Liver (tissue), 9 donors: Measurements from ENCODE around the gene STARD9. TPM values are rescaled to one million over a fixed set of nuclear protein-coding genes. Genes with fewer than 3 reads are reported as not detected.

Experiments used
- DNase-seq: peaks from one replicate; pipeline ENCODE4 v3.0.0-alpha.2; 2017; ENCODE audit warnings: low spot score
- H3K27ac ChIP-seq, 2 donors: one replicate each; pipeline ENCODE4 v1.7.0; 2013; ENCODE audit warnings: inconsistent platforms in 2 of 2, low read length in 2 of 2, control low read depth in 1 of 2, low read depth in 1 of 2, mild to moderate bottlenecking in 1 of 2
- H3K27me3 ChIP-seq, 4 donors: one replicate each; pipeline versions ENCODE4 v1.6.1 to v1.7.0; 2013; ENCODE audit warnings: low read length in 3 of 4, inconsistent platforms in 1 of 4, mild to moderate bottlenecking in 1 of 4, moderate library complexity in 1 of 4; ENCODE audit not compliant: control insufficient read depth in 4 of 4, insufficient read depth in 4 of 4
- H3K36me3 ChIP-seq, 4 donors: one replicate each; pipeline versions ENCODE4 v1.6.1 to v1.7.0; 2013; ENCODE audit warnings: low read length in 3 of 4, mild to moderate bottlenecking in 3 of 4, low read depth in 1 of 4, moderate library complexity in 1 of 4; ENCODE audit not compliant: control insufficient read depth in 4 of 4, insufficient read depth in 3 of 4
- H3K4me1 ChIP-seq, 4 donors: one replicate each; pipeline versions ENCODE4 v1.6.1 to v1.7.0; 2013; ENCODE audit warnings: low read length in 3 of 4, mild to moderate bottlenecking in 3 of 4, moderate library complexity in 1 of 4; ENCODE audit not compliant: control insufficient read depth in 4 of 4, insufficient read depth in 4 of 4
- H3K4me3 ChIP-seq, 3 donors: one replicate each; pipeline versions ENCODE4 v1.6.1 to v1.7.0; 2013; ENCODE audit warnings: low read length in 3 of 3, control low read depth in 1 of 3, low read depth in 1 of 3, mild to moderate bottlenecking in 1 of 3
- H3K9ac ChIP-seq, 2 donors: one replicate each; pipeline ENCODE4 v1.7.0; 2013; ENCODE audit warnings: low read length in 2 of 2, mild to moderate bottlenecking in 2 of 2, moderate library complexity in 2 of 2, control low read depth in 1 of 2, low read depth in 1 of 2
- H3K9me3 ChIP-seq, 4 donors: one replicate each; pipeline versions ENCODE4 v1.6.1 to v1.7.0; 2013; ENCODE audit warnings: low read length in 3 of 4; ENCODE audit not compliant: control insufficient read depth in 4 of 4
- ATF3 ChIP-seq: IDR thresholded peaks from 2 replicates; pipeline ENCODE4 v1.6.1; 2016; ENCODE audit warnings: antibody characterized with exemption
- CTCF ChIP-seq: fragments of 150-350 bp; IDR thresholded peaks from 2 replicates; pipeline ENCODE4 v1.5.1; 2017; ENCODE audit warnings: improper control_type of control experiment, low read depth, low read length; ENCODE audit not compliant: missing input control
- EGR1 ChIP-seq, 2 donors: IDR thresholded peaks; 2 replicates each; pipeline ENCODE4 v1.6.1; 2016 to 2018; ENCODE audit warnings: antibody characterized with exemption in 2 of 2, low read depth in 2 of 2
- FOXA1 ChIP-seq: IDR thresholded peaks from 2 replicates; pipeline ENCODE4 v1.6.1; 2016; ENCODE audit warnings: antibody characterized with exemption
- FOXA2 ChIP-seq: IDR thresholded peaks from 2 replicates; pipeline ENCODE4 v1.6.1; 2016; ENCODE audit warnings: antibody characterized with exemption
- GABPA ChIP-seq, 2 donors: IDR thresholded peaks in 1 of 2; conservative IDR thresholded peaks in 1 of 2; 2 replicates each; pipeline ENCODE4 v1.6.1; 2016; ENCODE audit warnings: antibody characterized with exemption in 2 of 2, mild to moderate bottlenecking in 1 of 2, moderate library complexity in 1 of 2
- HNF4A ChIP-seq, 2 donors: conservative IDR thresholded peaks; 2 replicates each; pipeline ENCODE4 v1.6.1; 2016; ENCODE audit warnings: antibody characterized with exemption in 2 of 2, mild to moderate bottlenecking in 2 of 2
- HNF4G ChIP-seq: IDR thresholded peaks from 2 replicates; pipeline ENCODE4 v1.6.1; 2016; ENCODE audit warnings: antibody characterized with exemption
- JUND ChIP-seq, 2 donors: IDR thresholded peaks; 2 replicates each; pipeline ENCODE4 v1.6.1; 2016; ENCODE audit warnings: antibody characterized with exemption in 2 of 2
- MAX ChIP-seq: IDR thresholded peaks from 2 replicates; pipeline ENCODE4 v1.6.1; 2016; ENCODE audit warnings: antibody characterized with exemption
- NR2F2 ChIP-seq: IDR thresholded peaks from 2 replicates; pipeline ENCODE4 v1.6.1; 2016; ENCODE audit warnings: antibody characterized with exemption
- RAD21 ChIP-seq, 2 donors: IDR thresholded peaks; 2 replicates each; pipeline ENCODE4 v1.6.1; 2016; ENCODE audit warnings: antibody characterized with exemption in 2 of 2, mild to moderate bottlenecking in 2 of 2
- REST ChIP-seq: IDR thresholded peaks from 2 replicates; pipeline ENCODE4 v1.6.1; 2016; ENCODE audit warnings: antibody characterized with exemption, mild to moderate bottlenecking
- RXRA ChIP-seq, 2 donors: IDR thresholded peaks; 2 replicates each; pipeline ENCODE4 v1.6.1; 2017 to 2018; ENCODE audit warnings: antibody characterized with exemption in 2 of 2, mild to moderate bottlenecking in 1 of 2
- SP1 ChIP-seq: IDR thresholded peaks from 2 replicates; pipeline ENCODE4 v1.6.1; 2018; ENCODE audit warnings: antibody characterized with exemption, mild to moderate bottlenecking
- TAF1 ChIP-seq: conservative IDR thresholded peaks from 2 replicates; pipeline ENCODE4 v1.6.1; 2016; ENCODE audit warnings: antibody characterized with exemption, mild to moderate bottlenecking
- YY1 ChIP-seq: IDR thresholded peaks from 2 replicates; pipeline ENCODE4 v1.6.1; 2016; ENCODE audit warnings: antibody characterized with exemption, mild to moderate bottlenecking
- ZBTB33 ChIP-seq: IDR thresholded peaks from 2 replicates; pipeline ENCODE4 v1.6.1; 2016; ENCODE audit warnings: antibody characterized with exemption
- WGBS: extraction: QIAGEN DNeasy Blood & Tissue Kit; methylation state at CpG from one replicate; pipeline ENCODE4 v1.1.7; 2013; 5-methylcytosine and 5-hydroxymethylcytosine counted together
- polyA plus RNA-seq, 2 donors: library from polyadenylated mRNA; stranded (reverse) in 1 of 2; unstranded in 1 of 2; fragments of 200-250 nt in 1 of 2; fragments of >200 nt in 1 of 2; fragmentation: Nextera tagmentation in 1 of 2; extraction: Ambion mirVana in 1 of 2; gene quantifications; one replicate each; pipeline versions ENCODE4 v1.2.1 to v1.2.3, GENCODE V29; 2013 to 2015
- total RNA-seq, 2 donors: library from RNA; depleted of rRNA; stranded (reverse); fragments of >200 nt; gene quantifications; one replicate each; pipeline ENCODE4 v1.2.3, GENCODE V29; 2014
- donor health status: healthy.
- donor health status: healthy.
- donor health status: healthy.
- donor health status: healthy.
- donor health status: healthy.

Gene STARD9
- total RNA-seq (1 to 10 TPM in 1 of 2 donors, under 1 TPM in 1; 0.75 to 3.9 TPM), polyA plus RNA-seq (under 1 TPM; 0.26 to 0.32 TPM)

- no peaks in the 10 kb centered on the region for H3K9me3 ChIP-seq
- no peaks in the 10 kb centered on the region for H3K27me3 ChIP-seq
- TF ChIP-seq HNF4G = no peak
- no peak for TF ChIP-seq ZBTB33
- TF ChIP-seq FOXA2 = no peak
- TF ChIP-seq EGR1 (IDR thresholded peaks at IDR 0.05; ENCODE audit: low read depth in 2 of 2) = peak; percentile 75 to 86
- peak in 1 of 2 donors; percentile 25 for TF ChIP-seq RAD21 (IDR thresholded peaks at IDR 0.05)
- peak; percentile 75 for TF ChIP-seq SP1
- no peak for TF ChIP-seq NR2F2
- peak; percentile 71 for TF ChIP-seq MAX
- TF ChIP-seq RXRA (IDR thresholded peaks at IDR 0.05) = peak in 1 of 2 donors; percentile 25
- TF ChIP-seq REST = peak; percentile 69
- no peak for TF ChIP-seq JUND (IDR thresholded peaks at IDR 0.05)
- no peak for TF ChIP-seq FOXA1
- no peak for TF ChIP-seq CTCF
- TF ChIP-seq ATF3 = no peak
- no peak for TF ChIP-seq HNF4A (conservative IDR thresholded peaks at IDR 0.05)
- TF ChIP-seq GABPA (IDR thresholded peaks at IDR 0.05 in 1 of 2, conservative IDR thresholded peaks at IDR 0.05 in 1 of 2) = no peak
- TF ChIP-seq TAF1 = no peak
- no peak for TF ChIP-seq YY1
- peak within 1 kb of the TSS; percentile 59 to 60 for H3K9ac ChIP-seq
- H3K4me3 ChIP-seq = peak within 1 kb of the TSS; percentile 70 to 86 (median 73)
- peak within 1 kb of the TSS; percentile 37 to 69 for H3K27ac ChIP-seq
- peaks cover 4 to 14% (median 8%) of the 10 kb centered on the region in 4 donors for H3K4me1 ChIP-seq
- peak; percentile 97 for DNase-seq
- H3K36me3 ChIP-seq = no peaks in the 10 kb centered on the region
- under 1% methylated on average over 95 of the region's 95 CpGs for WGBS
Observed at GRCh38 chr15:42575188-42576039, at the start of gene STARD9. Gene STARD9 (plus strand): TSS chr15:42575606. CDS start chr15:42575716, 110 bp downstream.
